Ramos (cell line): Measurements from ENCODE around the gene MARCHF5.

Source experiments
- in situ Hi-C: fragments of 300-500 bp; cut with MboI; formaldehyde crosslinking; loops from one replicate; pipeline ENCODE4 v1.14.3; 2022; ENCODE audit warnings: low sequenced_read_pairs; ENCODE audit not compliant: unreplicated experiment

The MARCHF5 gene, protein sequence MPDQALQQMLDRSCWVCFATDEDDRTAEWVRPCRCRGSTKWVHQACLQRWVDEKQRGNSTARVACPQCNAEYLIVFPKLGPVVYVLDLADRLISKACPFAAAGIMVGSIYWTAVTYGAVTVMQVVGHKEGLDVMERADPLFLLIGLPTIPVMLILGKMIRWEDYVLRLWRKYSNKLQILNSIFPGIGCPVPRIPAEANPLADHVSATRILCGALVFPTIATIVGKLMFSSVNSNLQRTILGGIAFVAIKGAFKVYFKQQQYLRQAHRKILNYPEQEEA

GRCh38 chr10:92290837-92291615, at the start of gene MARCHF5, which contains the start of gene CPEB3:
TSS of gene MARCHF5 (plus strand) at chr10:92291167. CDS start at chr10:92291495, 328 bp downstream.
TSS of gene CPEB3 (minus strand) at chr10:92291078. CDS start at chr10:92240350, 50,728 bp downstream.
- in situ Hi-C loops, result no loop called here

- in situ Hi-C loops, result no loop called here
Observed at GRCh38 chr10:92241501-92241900, 49.5 kb upstream of the MARCHF5 start.

- in situ Hi-C loops, result no loop called here
Observed at GRCh38 chr10:92242380-92242779, 48.6 kb upstream of the MARCHF5 start.

GRCh38 chr10:92242910-92243671, 47.9 kb upstream of the MARCHF5 start:
- in situ Hi-C loops, result no loop called here

DNA sequence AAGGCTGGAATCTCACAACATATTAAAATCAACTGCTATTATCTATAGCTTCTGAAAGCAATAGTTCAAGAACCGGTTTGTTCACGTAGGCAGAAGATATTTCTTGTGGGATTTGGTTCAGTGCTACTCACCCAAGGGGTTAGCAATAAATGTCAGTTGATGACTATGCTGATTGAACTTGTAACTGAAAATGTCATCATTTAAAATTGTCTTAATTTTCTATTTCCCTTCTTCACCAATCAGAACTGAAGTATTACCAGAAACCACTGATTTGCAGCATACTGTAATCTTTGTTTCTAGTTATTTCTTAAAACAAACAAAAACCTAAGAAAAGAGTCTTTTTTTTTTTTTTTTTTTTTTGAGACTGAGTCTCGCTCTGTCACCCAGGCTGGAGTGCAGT, 46.2 kb upstream of the MARCHF5 start:
- in situ Hi-C loops, result no loop called here

GRCh38 chr10:92248566-92248965, 42.4 kb upstream of the MARCHF5 start:
- in situ Hi-C loops, result no loop called here

GRCh38 chr10:92263396-92263795, 27.6 kb upstream of the MARCHF5 start:
- in situ Hi-C loops, result no loop called here

DNA sequence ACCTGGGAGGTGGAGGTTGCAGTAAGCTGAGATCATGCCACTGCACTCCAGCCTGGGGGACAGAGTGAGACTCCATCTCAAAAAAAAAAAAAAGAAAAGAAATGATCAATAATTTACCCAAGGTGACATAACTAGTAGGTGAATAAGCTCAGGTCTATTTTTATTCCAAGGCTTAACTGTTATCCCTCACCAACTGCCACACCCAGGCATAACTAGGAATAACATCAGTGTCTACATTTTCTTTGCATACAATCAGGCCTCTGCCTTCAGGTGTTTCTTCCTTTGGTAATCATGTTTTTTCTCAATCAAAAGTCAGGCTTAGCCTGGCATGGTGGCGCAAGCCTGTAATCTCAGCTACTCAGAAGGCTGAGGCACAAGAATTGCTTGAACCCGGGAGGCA, 26.7 kb upstream of the MARCHF5 start:
- in situ Hi-C loops, result no loop called here

- in situ Hi-C loops, result no loop called here
Observed at GRCh38 chr10:92265687-92266258, 25.2 kb upstream of the MARCHF5 start.

GRCh38 chr10:92267343-92267742, 23.6 kb upstream of the MARCHF5 start:
- in situ Hi-C loops, result no loop called here

DNA sequence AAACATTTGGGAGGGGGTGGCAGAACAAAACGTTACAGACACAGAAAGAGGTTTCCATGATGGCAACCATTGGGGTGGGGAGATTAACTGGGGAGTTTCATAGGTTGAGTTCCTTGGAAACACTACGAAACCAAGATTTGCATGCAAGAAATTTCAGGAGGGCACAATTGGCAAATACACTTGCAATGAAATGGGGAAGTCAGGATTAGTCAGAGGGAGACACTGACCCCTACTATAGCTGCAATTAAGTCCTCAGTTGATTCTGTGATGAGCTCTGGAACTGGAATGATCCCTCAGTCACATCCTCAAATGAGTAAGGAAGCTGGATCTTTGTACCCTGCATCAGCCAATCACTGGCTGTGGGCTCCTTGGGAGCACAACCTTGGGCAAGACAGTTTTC, 22.2 kb upstream of the MARCHF5 start:
- in situ Hi-C loops, result no loop called here

DNA sequence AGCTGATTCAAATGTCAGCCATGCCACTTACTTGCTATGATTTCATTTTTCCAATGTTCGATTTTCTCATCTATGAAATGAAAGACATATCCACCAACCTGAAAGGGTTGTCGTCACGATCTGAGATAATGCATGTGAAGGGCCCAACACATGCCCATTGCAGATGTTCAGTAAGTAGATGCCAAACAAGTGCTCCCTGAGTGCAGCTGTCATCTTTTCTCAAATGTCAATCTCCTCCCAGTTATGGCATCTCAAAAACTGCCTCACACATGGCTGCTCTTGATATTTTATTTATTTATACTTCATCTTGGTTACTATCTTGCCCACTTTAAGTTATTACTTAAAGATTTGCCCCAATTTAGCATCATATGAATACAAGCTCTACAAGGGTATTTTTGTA, 16.9 kb upstream of the MARCHF5 start:
- in situ Hi-C loops, result no loop called here

DNA sequence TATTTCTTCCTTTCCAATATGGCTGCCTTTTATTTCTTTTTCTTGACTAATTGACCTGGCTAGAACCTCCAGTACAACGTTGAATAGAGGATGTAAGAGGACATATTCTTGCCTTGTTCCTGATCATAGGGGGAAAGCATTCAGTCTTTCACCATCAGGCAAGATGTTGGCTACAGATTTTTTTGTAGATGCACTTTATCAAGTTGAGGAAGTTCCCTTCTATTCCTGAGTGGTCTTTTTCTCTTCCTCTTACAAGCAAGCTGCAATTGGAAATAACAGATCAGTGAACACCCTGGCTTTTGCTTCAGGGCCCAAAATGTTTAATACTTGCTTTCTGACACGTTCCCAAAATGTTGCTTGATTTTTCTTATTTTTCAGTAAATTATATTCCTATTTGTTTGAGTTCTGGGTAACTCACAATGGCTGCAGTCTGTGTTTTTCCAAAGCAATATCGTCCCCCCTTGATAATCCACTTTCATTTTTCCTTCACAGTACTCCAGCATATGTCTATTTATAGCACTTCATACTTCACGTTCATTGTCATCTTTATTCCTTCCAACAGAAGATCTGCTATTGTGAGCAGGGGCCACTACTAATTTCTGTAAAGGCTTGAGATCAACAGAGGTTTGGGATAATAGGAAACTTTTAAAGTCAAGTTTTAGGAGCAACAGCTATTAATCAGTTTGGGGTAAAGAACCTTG, 11.8 kb upstream of the MARCHF5 start:
- in situ Hi-C loops, result no loop called here

GRCh38 chr10:92284112-92284704, 6.8 kb upstream of the MARCHF5 start:
- in situ Hi-C loops, result no loop called here

DNA sequence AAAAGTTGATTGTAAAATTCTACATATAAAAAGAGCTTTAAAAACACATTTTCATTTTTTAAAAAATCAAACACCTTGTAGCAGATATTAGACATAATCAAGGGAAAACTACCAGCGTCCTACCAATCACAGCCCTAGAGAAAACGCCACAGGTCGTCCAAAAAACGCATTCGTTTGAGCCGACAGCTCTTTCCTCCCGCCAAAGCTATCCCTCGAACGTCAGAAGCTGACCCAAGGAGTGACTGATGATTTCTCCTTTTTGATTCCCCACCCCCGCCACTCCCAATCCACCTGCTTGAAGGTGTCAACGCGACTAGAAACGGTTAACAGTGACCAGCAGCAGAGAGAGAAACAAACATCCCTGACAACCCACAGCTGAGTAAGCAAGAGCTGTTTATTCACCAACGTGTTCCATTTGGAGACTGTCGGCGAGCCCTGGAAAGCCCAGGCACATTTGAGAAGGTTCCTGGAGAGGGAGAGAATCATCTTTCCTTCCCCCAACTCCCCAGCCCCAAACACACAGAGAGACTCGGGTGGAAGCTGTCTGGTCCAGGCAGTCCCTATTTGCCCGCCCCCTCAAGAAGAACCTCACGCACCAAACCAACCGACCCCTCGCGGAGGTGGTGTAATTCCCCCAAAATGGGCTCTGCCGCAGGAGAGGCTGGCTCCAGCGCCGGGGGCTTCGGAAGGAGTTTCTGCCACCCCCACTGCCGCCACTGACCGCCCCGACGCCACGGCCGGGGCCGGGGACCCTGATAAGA, 711 bp upstream of the MARCHF5 start:
- in situ Hi-C loops, result no loop called here

DNA sequence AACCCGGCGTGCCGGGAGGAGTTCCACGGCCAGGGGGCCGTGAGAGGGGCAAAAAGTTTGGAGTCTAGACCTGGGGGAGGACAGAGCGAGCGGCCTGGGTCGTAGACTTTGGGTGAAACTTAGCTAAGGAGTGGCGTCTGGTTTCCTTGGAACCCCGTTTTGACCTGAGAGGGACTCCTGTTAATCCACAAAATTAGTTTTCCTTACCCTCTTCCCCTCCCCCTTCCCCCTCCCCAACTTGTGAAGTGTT, 574 bp downstream of the MARCHF5 start:
- in situ Hi-C loops, result no loop called here

- in situ Hi-C loops, result no loop called here
Observed at GRCh38 chr10:92291921-92292845, 1.2 kb downstream of the MARCHF5 start.

DNA sequence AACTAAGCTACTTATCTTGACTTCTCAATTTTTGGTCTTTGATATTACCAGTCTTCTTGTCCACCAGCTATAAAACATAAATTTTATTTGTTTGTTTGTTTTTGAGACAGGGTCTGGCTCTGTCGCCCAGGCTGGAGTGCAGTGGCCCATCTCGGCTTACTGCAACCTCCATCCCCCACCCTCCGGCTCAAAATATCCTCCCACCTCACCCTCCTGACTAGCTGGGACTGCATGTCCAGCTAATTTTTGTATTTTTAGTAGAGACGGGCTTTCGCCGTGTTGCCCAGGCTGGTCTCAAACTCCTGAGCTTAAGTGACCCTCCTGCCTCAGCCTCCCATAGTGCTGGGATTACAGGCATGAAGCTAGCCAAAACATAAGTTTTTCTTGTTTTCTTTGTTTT, 7.5 kb downstream of the MARCHF5 start:
- in situ Hi-C loops, result no loop called here
